Hepatocyte (in vitro differentiated cells): ENCODE measurements around the gene ENO2. TPM values are rescaled to one million over a fixed set of nuclear protein-coding genes. Genes with fewer than 3 reads are reported as not detected.
"Not testable (repeated sequence)": the region's sequence is repeated elsewhere in the genome, so short reads cannot be mapped to it uniquely, and the experiment has no call there.

ENCODE experiments used
- DNase-seq: peaks from one replicate; pipeline ENCODE4 v3.0.0-alpha.2; 2016; ENCODE audit warnings: low spot score
- H2AFZ ChIP-seq: fragments of 200-600 bp; sonication (generic); 2 replicates; pipeline ENCODE4 v1.6.0; 2016; ENCODE audit warnings: antibody characterized with exemption, mild to moderate bottlenecking
- H3K27ac ChIP-seq: fragments of 200-600 bp; sonication (generic); 2 replicates; pipeline ENCODE4 v1.5.1; 2016; ENCODE audit warnings: mild to moderate bottlenecking
- H3K27me3 ChIP-seq: fragments of 200-600 bp; sonication (generic); 2 replicates; pipeline ENCODE4 v1.6.1; 2016
- H3K36me3 ChIP-seq: fragments of 200-600 bp; sonication (generic); replicated peaks from 2 replicates; pipeline ENCODE4 v1.5.1; 2016; ENCODE audit warnings: low read depth; ENCODE audit not compliant: insufficient read depth
- H3K4me1 ChIP-seq: fragments of 200-600 bp; sonication (generic); 2 replicates; pipeline ENCODE4 v1.5.1; 2016; ENCODE audit warnings: mild to moderate bottlenecking, moderate library complexity; ENCODE audit not compliant: insufficient read depth
- H3K4me2 ChIP-seq: fragments of 200-600 bp; sonication (generic); 2 replicates; pipeline ENCODE4 v1.6.0; 2016
- H3K4me3 ChIP-seq: fragments of 200-600 bp; sonication (generic); 2 replicates; pipeline ENCODE4 v1.5.1; 2016; ENCODE audit warnings: mild to moderate bottlenecking
- H3K79me2 ChIP-seq: fragments of 200-600 bp; sonication (generic); 2 replicates; pipeline ENCODE4 v1.6.0; 2017; ENCODE audit warnings: mild to moderate bottlenecking
- H3K9me2 ChIP-seq: fragments of 200-600 bp; sonication (generic); replicated peaks from 2 replicates; pipeline ENCODE4 v1.6.0; 2017; ENCODE audit warnings: mild to moderate bottlenecking; ENCODE audit not compliant: insufficient read depth
- H3K9me3 ChIP-seq: fragments of 200-600 bp; sonication (generic); 2 replicates; pipeline ENCODE4 v1.5.1; 2016; ENCODE audit warnings: low read depth, mild to moderate bottlenecking
- H4K20me1 ChIP-seq: fragments of 200-600 bp; sonication (generic); 2 replicates; pipeline ENCODE4 v1.6.0; 2016; ENCODE audit warnings: mild to moderate bottlenecking; ENCODE audit not compliant: insufficient read depth, poor library complexity, severe bottlenecking
- CTCF ChIP-seq: fragments of 200-600 bp; sonication (generic); IDR thresholded peaks from 2 replicates; pipeline ENCODE4 v1.5.1; 2016; ENCODE audit warnings: antibody characterized with exemption, mild to moderate bottlenecking; ENCODE audit not compliant: poor library complexity
- EZH2 ChIP-seq: fragments of 200-600 bp; sonication (generic); IDR thresholded peaks from 2 replicates; pipeline ENCODE4 v1.6.1; 2016; ENCODE audit warnings: antibody characterized with exemption, mild to moderate bottlenecking, borderline replicate concordance
- EZH2phosphoT487 ChIP-seq: fragments of 200-600 bp; sonication (generic); IDR thresholded peaks from one replicate; pipeline ENCODE4 v1.6.1; 2018; ENCODE audit warnings: antibody characterized with exemption, mild to moderate bottlenecking, low read depth, moderate library complexity; ENCODE audit not compliant: unreplicated experiment, severe bottlenecking
- WGBS: methylation state at CpG from one replicate; pipeline ENCODE4 v1.1.6; 2016; ENCODE audit warnings: low lambda C conversion rate; ENCODE audit errors: missing lambda C conversion rate; 5-methylcytosine and 5-hydroxymethylcytosine counted together
- polyA plus RNA-seq: library from polyadenylated mRNA; unstranded; fragments of >200 nt; fragmentation: Nextera tagmentation; extraction: Ambion mirVana; gene quantifications from 2 replicates; pipeline ENCODE4 v1.2.1, GENCODE V29; 2016
- total RNA-seq: library from RNA; depleted of rRNA; stranded (reverse); fragments of >200 nt; gene quantifications from 2 replicates; pipeline ENCODE4 v1.2.3, GENCODE V29; 2014

ENO2 gene
- total and polyA plus RNA-seq, 2 experiments from 2014 or later: 11.8 to 14.2 TPM

GRCh38 chr12:6890789-6891645, 23.4 kb upstream of the ENO2 start:
- Histone ChIP-seq H3K4me2 (peak overlapping the region; percentile 81), H3K27me3 (no peaks in the 10 kb centered on the region), H3K36me3 (no peaks in the 10 kb centered on the region), H3K4me1 (peaks cover 15% of the 10 kb centered on the region), H2AFZ (peak overlapping the region; percentile 90), H3K27ac (peak overlapping the region; percentile 96), H3K9me3 (no peaks in the 10 kb centered on the region), H3K4me3 (peak overlapping the region; percentile 32), H3K9me2 (no peaks in the 10 kb centered on the region), H4K20me1 (no peaks in the 10 kb centered on the region), H3K79me2 (peaks cover 9% of the 10 kb centered on the region)
- DNase-seq: peak; percentile 99
- TF ChIP-seq CTCF: peak; percentile 85
- TF ChIP-seq EZH2phosphoT487: no peak
- no peak for TF ChIP-seq EZH2
- WGBS: 5% methylated on average over 68 of the region's 68 CpGs

- WGBS: 98% methylated on average over 5 of the region's 5 CpGs
Measured at GRCh38 chr12:6891646-6892001, 22.8 kb upstream of the ENO2 start.

GRCh38 chr12:6892683-6893082, 21.7 kb upstream of the ENO2 start:
- not testable (repeated sequence) for H3K9me2 ChIP-seq, H3K9me3 ChIP-seq, H3K4me2 ChIP-seq, DNase-seq, H2AFZ ChIP-seq, H3K36me3 ChIP-seq, H3K4me3 ChIP-seq, H3K4me1 ChIP-seq, H3K27me3 ChIP-seq, H4K20me1 ChIP-seq, H3K79me2 ChIP-seq, H3K27ac ChIP-seq
- 90% methylated on average over 3 of the region's 3 CpGs for WGBS

More at GRCh38 chr12:6891646-6892001, 22.8 kb upstream of the ENO2 start:
- Histone ChIP-seq H3K9me2 (no peaks in the 10 kb centered on the region), H3K4me2 (peak overlapping the region; percentile 81), H3K79me2 (peaks cover 9% of the 10 kb centered on the region), H3K36me3 (no peaks in the 10 kb centered on the region), H3K27ac (peak overlapping the region; percentile 96), H3K4me3 (peak overlapping the region; percentile 32), H3K4me1 (peaks cover 15% of the 10 kb centered on the region), H4K20me1 (no peaks in the 10 kb centered on the region), H2AFZ (peak overlapping the region; percentile 90), H3K27me3 (no peaks in the 10 kb centered on the region), H3K9me3 (no peaks in the 10 kb centered on the region)
- DNase-seq: no peak
- TF ChIP-seq CTCF: no peak
- no peak for TF ChIP-seq EZH2
- no peak for TF ChIP-seq EZH2phosphoT487

GRCh38 chr12:6894321-6894720, 20.1 kb upstream of the ENO2 start:
- Histone ChIP-seq H3K9me2 (no peaks in the 10 kb centered on the region), H4K20me1 (no peaks in the 10 kb centered on the region), H3K27me3 (no peaks in the 10 kb centered on the region), H3K9me3 (no peaks in the 10 kb centered on the region), H3K36me3 (no peaks in the 10 kb centered on the region), H3K4me3 (no peak overlapping the region), H2AFZ (no peak overlapping the region), H3K4me1 (peaks cover 4% of the 10 kb centered on the region), H3K27ac (no peak overlapping the region), H3K4me2 (no peak overlapping the region), H3K79me2 (peaks cover 9% of the 10 kb centered on the region)
- WGBS: 94% methylated on average over 3 of the region's 3 CpGs
- no peak for TF ChIP-seq CTCF
- TF ChIP-seq EZH2: no peak
- TF ChIP-seq EZH2phosphoT487: no peak
- DNase-seq: no peak
